ENCODE data around the gene CHIC2.

CHIC2 gene

GRCh38 chr4:54100595-54101189, 36.3 kb upstream of the CHIC2 start:
- peaks cover 76% of the 10 kb centered on the region for H3K27me3 ChIP-seq (replicated peaks; ENCODE audit: control insufficient read depth, insufficient read depth, low read length, poor library complexity, severe bottlenecking)
- H3K9me3 ChIP-seq (ENCODE audit: control insufficient read depth, low read length): no peaks in the 10 kb centered on the region
- H3K27ac ChIP-seq (ENCODE audit: insufficient read depth, low read length, poor library complexity, severe bottlenecking): no peak overlapping the region
- H3K4me1 ChIP-seq (ENCODE audit: control insufficient read depth, insufficient read depth, low read length, poor library complexity, severe bottlenecking): peaks cover 26% of the 10 kb centered on the region
- peak overlapping the region; percentile 33 for H3K4me3 ChIP-seq (ENCODE audit: insufficient read depth, low read depth, low read length, poor library complexity, severe bottlenecking)
- no peaks in the 10 kb centered on the region for H3K36me3 ChIP-seq (ENCODE audit: control insufficient read depth, insufficient read depth, low read length)
- no peak for DNase-seq

GRCh38 chr4:54099748-54100574, 35.6 kb upstream of the CHIC2 start, which contains the start of gene GSX2:
TSS of gene GSX2 (plus strand) at chr4:54100163. CDS start at chr4:54100345, 182 bp downstream.
- Histone ChIP-seq H3K9me3 (ENCODE audit: control insufficient read depth, low read length) (no peaks in the 10 kb centered on the region), H3K4me3 (ENCODE audit: insufficient read depth, low read depth, low read length, poor library complexity, severe bottlenecking) (peak within 1 kb of the TSS; percentile 33), H3K27me3 (replicated peaks; ENCODE audit: control insufficient read depth, insufficient read depth, low read length, poor library complexity, severe bottlenecking) (peaks cover 79% of the 10 kb centered on the region), H3K27ac (ENCODE audit: insufficient read depth, low read length, poor library complexity, severe bottlenecking) (no peak within 1 kb of the TSS), H3K36me3 (ENCODE audit: control insufficient read depth, insufficient read depth, low read length) (no peaks in the 10 kb centered on the region), H3K4me1 (ENCODE audit: control insufficient read depth, insufficient read depth, low read length, poor library complexity, severe bottlenecking) (peaks cover 26% of the 10 kb centered on the region)
- no peak for DNase-seq

GRCh38 chr4:54099287-54099747, 34.9 kb upstream of the CHIC2 start:
- Histone ChIP-seq H3K27me3 (replicated peaks; ENCODE audit: control insufficient read depth, insufficient read depth, low read length, poor library complexity, severe bottlenecking) (peaks cover 85% of the 10 kb centered on the region), H3K27ac (ENCODE audit: insufficient read depth, low read length, poor library complexity, severe bottlenecking) (no peak overlapping the region), H3K4me3 (ENCODE audit: insufficient read depth, low read depth, low read length, poor library complexity, severe bottlenecking) (peak overlapping the region; percentile 33), H3K9me3 (ENCODE audit: control insufficient read depth, low read length) (no peaks in the 10 kb centered on the region), H3K4me1 (ENCODE audit: control insufficient read depth, insufficient read depth, low read length, poor library complexity, severe bottlenecking) (peaks cover 26% of the 10 kb centered on the region), H3K36me3 (ENCODE audit: control insufficient read depth, insufficient read depth, low read length) (no peaks in the 10 kb centered on the region)
- DNase-seq: no peak

- Histone ChIP-seq H3K36me3 (ENCODE audit: control insufficient read depth, insufficient read depth, low read length) (no peaks in the 10 kb centered on the region), H3K27me3 (replicated peaks; ENCODE audit: control insufficient read depth, insufficient read depth, low read length, poor library complexity, severe bottlenecking) (peaks cover 90% of the 10 kb centered on the region)
These were observed 34.0 kb upstream of the CHIC2 start for GRCh38 chr4:54098375-54098774.

GRCh38 chr4:54097152-54097551, 32.7 kb upstream of the CHIC2 start:
- Histone ChIP-seq H3K4me1 (ENCODE audit: control insufficient read depth, insufficient read depth, low read length, poor library complexity, severe bottlenecking) (peaks cover 26% of the 10 kb centered on the region), H3K27ac (ENCODE audit: insufficient read depth, low read length, poor library complexity, severe bottlenecking) (no peak overlapping the region)

More at GRCh38 chr4:54098375-54098774, 34.0 kb upstream of the CHIC2 start:
- Histone ChIP-seq H3K4me3 (ENCODE audit: insufficient read depth, low read depth, low read length, poor library complexity, severe bottlenecking) (no peak overlapping the region), H3K27ac (ENCODE audit: insufficient read depth, low read length, poor library complexity, severe bottlenecking) (no peak overlapping the region), H3K9me3 (ENCODE audit: control insufficient read depth, low read length) (no peaks in the 10 kb centered on the region), H3K4me1 (ENCODE audit: control insufficient read depth, insufficient read depth, low read length, poor library complexity, severe bottlenecking) (peaks cover 26% of the 10 kb centered on the region)
- no peak for DNase-seq

GRCh38 chr4:54096295-54096962, 32.0 kb upstream of the CHIC2 start:
- Histone ChIP-seq H3K9me3 (ENCODE audit: control insufficient read depth, low read length) (no peaks in the 10 kb centered on the region), H3K36me3 (ENCODE audit: control insufficient read depth, insufficient read depth, low read length) (no peaks in the 10 kb centered on the region), H3K4me3 (ENCODE audit: insufficient read depth, low read depth, low read length, poor library complexity, severe bottlenecking) (no peak overlapping the region), H3K27me3 (replicated peaks; ENCODE audit: control insufficient read depth, insufficient read depth, low read length, poor library complexity, severe bottlenecking) (peaks cover 87% of the 10 kb centered on the region), H3K27ac (ENCODE audit: insufficient read depth, low read length, poor library complexity, severe bottlenecking) (no peak overlapping the region), H3K4me1 (ENCODE audit: control insufficient read depth, insufficient read depth, low read length, poor library complexity, severe bottlenecking) (peaks cover 28% of the 10 kb centered on the region)
- DNase-seq: no peak

More at GRCh38 chr4:54097152-54097551, 32.7 kb upstream of the CHIC2 start:
- H3K4me3 ChIP-seq (ENCODE audit: insufficient read depth, low read depth, low read length, poor library complexity, severe bottlenecking): no peak overlapping the region
- H3K27me3 ChIP-seq (replicated peaks; ENCODE audit: control insufficient read depth, insufficient read depth, low read length, poor library complexity, severe bottlenecking): peaks cover 92% of the 10 kb centered on the region
- no peaks in the 10 kb centered on the region for H3K36me3 ChIP-seq (ENCODE audit: control insufficient read depth, insufficient read depth, low read length)
- H3K9me3 ChIP-seq (ENCODE audit: control insufficient read depth, low read length): no peaks in the 10 kb centered on the region
- no peak for DNase-seq

GRCh38 chr4:54095110-54095825, 30.9 kb upstream of the CHIC2 start:
- H3K4me1 ChIP-seq (ENCODE audit: control insufficient read depth, insufficient read depth, low read length, poor library complexity, severe bottlenecking): peaks cover 24% of the 10 kb centered on the region
- no peaks in the 10 kb centered on the region for H3K36me3 ChIP-seq (ENCODE audit: control insufficient read depth, insufficient read depth, low read length)
- H3K9me3 ChIP-seq (ENCODE audit: control insufficient read depth, low read length): no peaks in the 10 kb centered on the region
- H3K4me3 ChIP-seq (ENCODE audit: insufficient read depth, low read depth, low read length, poor library complexity, severe bottlenecking): no peak overlapping the region
- peaks cover 76% of the 10 kb centered on the region for H3K27me3 ChIP-seq (replicated peaks; ENCODE audit: control insufficient read depth, insufficient read depth, low read length, poor library complexity, severe bottlenecking)
- no peak overlapping the region for H3K27ac ChIP-seq (ENCODE audit: insufficient read depth, low read length, poor library complexity, severe bottlenecking)
- DNase-seq: no peak

GRCh38 chr4:54094451-54094850, 30.0 kb upstream of the CHIC2 start:
- Histone ChIP-seq H3K4me3 (ENCODE audit: insufficient read depth, low read depth, low read length, poor library complexity, severe bottlenecking) (no peak overlapping the region), H3K4me1 (ENCODE audit: control insufficient read depth, insufficient read depth, low read length, poor library complexity, severe bottlenecking) (peaks cover 16% of the 10 kb centered on the region), H3K27ac (ENCODE audit: insufficient read depth, low read length, poor library complexity, severe bottlenecking) (no peak overlapping the region), H3K27me3 (replicated peaks; ENCODE audit: control insufficient read depth, insufficient read depth, low read length, poor library complexity, severe bottlenecking) (peaks cover 68% of the 10 kb centered on the region), H3K9me3 (ENCODE audit: control insufficient read depth, low read length) (no peaks in the 10 kb centered on the region), H3K36me3 (ENCODE audit: control insufficient read depth, insufficient read depth, low read length) (no peaks in the 10 kb centered on the region)
- no peak for DNase-seq

- Histone ChIP-seq H3K36me3 (ENCODE audit: control insufficient read depth, insufficient read depth, low read length) (no peaks in the 10 kb centered on the region), H3K27ac (ENCODE audit: insufficient read depth, low read length, poor library complexity, severe bottlenecking) (no peak overlapping the region), H3K4me3 (ENCODE audit: insufficient read depth, low read depth, low read length, poor library complexity, severe bottlenecking) (no peak overlapping the region), H3K27me3 (replicated peaks; ENCODE audit: control insufficient read depth, insufficient read depth, low read length, poor library complexity, severe bottlenecking) (peaks cover 59% of the 10 kb centered on the region), H3K4me1 (ENCODE audit: control insufficient read depth, insufficient read depth, low read length, poor library complexity, severe bottlenecking) (peaks cover 10% of the 10 kb centered on the region), H3K9me3 (ENCODE audit: control insufficient read depth, low read length) (no peaks in the 10 kb centered on the region)
- no peak for DNase-seq
These were observed 29.2 kb upstream of the CHIC2 start for GRCh38 chr4:54093324-54094240.

All from effector memory CD4-positive, alpha-beta T cell (primary cell).